HG02840 (cell line): Measurements from ENCODE around the gene ITPKB.

Experiments used
- ATAC-seq: cut with Tn5 transposase; IDR thresholded peaks from one replicate; pipeline ENCODE4 v1.9.1; 2021; ENCODE audit warnings: mild to moderate bottlenecking, moderate library complexity, moderate number of reproducible peaks; ENCODE audit not compliant: unreplicated experiment, low FRiP score

The ITPKB gene

GRCh38 chr1:226655251-226656163 lies 83.6 kb downstream of the ITPKB start:
- no peak for ATAC-seq

- ATAC-seq = no peak
Measured at GRCh38 chr1:226654668-226655055, 84.4 kb downstream of the ITPKB start.

DNA sequence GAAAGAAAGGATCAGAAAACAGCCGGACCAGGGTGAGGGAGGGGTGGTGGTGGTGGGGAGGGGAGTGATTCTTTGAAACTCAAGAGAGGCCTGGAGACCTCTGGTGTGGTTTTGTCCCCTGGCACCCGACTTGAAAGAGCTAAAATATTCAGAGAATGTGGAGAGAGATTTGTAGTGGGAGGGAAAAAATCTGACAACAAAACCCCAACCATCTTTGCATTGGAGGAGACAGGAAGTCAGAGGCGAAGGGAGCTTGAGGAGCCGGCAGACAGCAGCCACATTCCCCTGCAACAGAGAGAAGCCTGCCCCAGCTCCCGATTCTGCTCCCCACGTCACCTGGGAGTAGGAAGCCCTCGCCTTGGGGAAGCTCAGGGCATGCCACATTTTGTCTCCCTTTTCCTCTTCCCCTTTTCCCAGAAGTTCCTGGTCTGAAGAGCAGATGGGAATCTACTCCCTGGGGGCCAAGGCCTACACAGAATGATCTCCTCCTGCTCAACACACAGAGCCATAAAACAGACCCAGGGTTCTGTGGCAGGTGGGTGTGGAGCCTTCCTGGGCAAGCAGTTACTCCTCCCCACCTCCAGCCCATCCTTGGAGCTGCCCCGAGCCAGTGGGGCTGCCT lies 84.9 kb downstream of the ITPKB start:
- ATAC-seq = no peak

DNA sequence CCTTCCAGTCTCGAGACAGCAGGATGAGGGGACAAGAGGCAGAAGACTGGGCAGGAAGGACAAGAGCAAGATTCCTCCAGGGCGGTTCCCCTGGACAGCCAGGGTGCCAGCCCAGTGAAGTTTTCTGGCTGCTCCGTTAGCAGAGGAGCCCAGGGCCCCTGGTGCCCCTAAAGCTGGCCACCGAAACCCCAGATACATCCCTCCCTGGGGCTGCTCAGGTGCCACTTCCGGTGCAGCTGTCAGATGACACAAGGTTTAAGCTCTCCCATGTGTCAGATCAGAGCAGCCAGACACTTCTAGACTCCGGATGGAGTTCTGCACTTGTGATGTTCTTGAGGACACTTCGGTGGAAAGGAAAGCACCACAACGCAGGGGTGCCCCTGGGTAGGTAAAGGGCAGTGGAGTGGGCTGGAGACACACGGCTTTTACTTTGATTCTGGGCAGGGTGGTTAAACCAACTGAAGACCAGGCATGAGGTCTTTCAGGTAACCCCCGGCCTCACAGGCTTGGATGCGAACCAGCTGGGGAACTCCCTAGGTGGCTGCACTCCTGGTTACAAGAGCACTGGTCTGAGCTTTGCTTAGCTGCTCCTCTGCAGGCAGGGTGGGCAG lies 85.7 kb downstream of the ITPKB start:
- ATAC-seq = peak; percentile 73

- no peak for ATAC-seq
Measured at GRCh38 chr1:226652613-226653012, 86.5 kb downstream of the ITPKB start.

DNA sequence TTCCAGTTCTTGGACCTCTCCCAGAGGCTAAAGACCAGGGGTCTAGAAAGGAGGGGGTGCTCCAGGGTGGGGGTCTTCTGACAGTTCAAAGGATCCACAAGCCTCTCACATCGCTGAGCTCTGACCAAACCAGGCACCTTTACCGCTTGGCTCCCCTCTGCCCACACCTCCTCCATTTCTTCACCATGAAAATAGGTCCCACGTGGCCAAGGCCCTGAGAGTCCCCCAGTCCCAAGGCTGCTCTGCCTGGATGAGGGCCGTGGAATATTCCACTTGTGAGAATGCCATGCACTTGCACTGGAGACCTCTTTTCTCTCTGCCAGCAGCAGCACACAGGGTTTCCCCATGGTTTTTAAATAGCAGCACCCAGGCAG lies 87.4 kb downstream of the ITPKB start:
- ATAC-seq = no peak

DNA sequence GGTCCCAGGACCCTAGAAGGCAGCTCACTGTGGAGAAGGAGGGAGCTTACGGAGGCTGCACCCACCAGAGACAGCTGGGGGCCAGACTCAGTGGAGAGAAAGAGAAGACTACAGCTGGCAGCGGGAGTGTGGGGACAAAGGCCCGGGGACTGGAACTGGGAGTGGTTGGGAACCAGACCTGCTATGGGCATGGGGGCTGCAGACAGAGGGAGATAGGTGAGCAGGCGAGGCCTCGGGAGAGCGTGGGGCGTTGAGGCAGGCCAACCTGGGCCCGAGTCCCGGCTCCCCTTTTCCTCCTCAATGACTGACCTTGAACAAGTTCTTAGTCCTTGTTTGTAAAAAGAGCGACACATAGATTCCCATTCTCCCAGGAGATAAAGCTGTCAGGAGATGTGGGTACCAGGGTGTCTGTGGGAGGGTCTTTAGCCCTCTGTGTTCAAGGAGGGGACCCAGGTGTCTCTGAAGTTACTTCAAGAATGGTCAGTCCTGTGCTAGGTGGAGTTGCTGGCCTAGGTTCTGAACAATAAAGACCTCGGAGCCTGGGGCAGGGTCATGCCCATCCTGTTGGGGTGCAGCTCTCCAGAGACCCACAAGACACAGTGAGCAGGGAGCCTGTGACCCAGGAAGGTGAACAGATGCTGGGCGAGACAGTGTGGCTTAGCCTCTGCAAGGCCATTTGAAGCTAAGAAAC lies 87.9 kb downstream of the ITPKB start:
- ATAC-seq = no peak

- no peak for ATAC-seq
Measured at GRCh38 chr1:226650236-226650841, 88.7 kb downstream of the ITPKB start.

GRCh38 chr1:226649780-226650179 lies 89.3 kb downstream of the ITPKB start:
- ATAC-seq = no peak

- no peak for ATAC-seq
Measured at GRCh38 chr1:226649244-226649643, 89.8 kb downstream of the ITPKB start.

GRCh38 chr1:226648421-226648820 lies 90.7 kb downstream of the ITPKB start:
- ATAC-seq = no peak

DNA sequence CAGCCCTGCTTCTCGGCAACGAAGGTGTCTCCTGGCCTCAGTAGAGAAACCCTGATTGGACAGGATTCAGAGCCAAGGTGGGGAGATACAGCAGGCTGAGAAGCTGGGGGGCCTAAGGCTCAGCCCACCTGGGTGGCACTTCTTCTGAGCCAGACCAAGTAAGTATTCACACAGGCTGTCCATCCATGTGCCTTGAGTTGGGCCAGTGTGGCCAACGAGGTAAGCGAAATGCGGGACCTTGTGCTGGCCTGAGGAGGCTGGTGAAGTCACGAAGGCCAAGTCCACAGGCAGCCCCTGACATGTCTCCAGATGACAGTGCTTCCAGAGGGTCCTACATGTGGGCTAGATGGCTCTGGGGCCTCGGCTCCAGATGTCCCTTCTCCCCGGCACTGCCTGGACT lies 91.4 kb downstream of the ITPKB start:
- ATAC-seq = no peak

DNA sequence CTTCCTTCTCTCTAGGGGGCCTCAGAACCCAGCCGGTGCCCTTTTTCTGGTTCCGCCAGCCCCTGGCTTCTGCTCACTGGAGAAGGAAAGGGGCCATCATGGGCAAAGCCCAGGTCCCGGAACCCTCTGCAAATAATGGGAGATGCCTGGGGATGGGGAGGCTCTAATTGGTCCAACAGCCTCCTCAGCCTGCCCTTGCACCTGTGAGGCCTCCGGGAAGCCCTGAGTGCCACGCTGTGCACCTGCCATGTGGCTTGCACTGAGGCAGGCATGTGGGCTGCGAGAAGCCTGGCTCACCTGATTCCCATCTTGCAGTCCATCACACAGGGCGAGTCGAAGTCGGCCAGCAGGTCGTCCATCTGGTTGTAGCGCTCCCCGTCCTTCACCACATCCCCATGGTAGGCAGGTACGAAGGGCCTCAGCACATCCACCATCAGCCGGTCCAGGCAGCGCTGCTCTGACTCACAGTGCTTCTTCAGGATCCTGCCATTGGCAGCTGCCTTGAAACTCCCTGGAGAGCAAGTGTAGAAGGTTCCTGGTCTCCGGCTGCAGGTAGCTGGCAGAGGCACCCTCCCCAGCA lies 92.1 kb downstream of the ITPKB start:
- no peak for ATAC-seq

DNA sequence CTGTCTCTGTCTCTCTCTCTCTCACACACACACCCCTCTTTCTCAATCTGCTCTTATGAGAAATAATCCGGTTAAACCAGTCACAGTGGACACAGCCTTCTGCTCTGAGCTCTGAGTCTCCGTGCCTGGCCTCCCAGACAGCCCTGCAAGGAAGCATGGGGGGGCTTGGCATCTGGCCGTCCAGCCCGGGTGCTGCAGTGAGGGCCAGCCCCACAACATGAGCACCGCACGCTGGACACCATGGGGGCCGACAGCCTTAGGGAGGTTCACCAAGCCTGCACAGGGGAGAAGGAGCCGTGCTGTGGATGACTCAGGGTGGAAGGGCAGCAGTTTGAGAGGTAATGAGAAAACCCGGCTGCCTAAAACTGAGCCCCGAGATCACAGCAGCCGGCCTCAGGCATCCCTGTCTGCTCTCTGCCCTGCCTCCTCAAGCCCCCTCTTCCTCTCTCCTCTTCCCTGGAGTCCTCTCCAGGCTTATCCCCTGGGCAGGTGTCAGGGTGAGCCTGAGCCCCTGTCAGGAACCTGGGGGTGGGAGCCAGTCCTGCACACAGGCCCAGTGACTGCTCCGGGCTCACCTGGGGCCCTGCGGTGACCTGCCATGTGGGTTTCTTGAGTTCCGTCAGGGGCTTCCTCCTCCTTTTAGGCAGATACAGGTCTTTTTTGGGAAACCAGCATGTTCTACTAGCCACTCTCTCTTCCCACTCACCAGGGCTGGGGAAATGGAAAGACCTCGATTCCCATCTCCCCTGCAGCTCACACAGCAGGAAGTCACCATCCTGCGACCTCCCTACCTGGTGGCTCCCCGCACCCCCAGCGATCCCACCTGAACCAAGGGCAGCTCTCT lies 92.8 kb downstream of the ITPKB start:
- ATAC-seq = no peak

DNA sequence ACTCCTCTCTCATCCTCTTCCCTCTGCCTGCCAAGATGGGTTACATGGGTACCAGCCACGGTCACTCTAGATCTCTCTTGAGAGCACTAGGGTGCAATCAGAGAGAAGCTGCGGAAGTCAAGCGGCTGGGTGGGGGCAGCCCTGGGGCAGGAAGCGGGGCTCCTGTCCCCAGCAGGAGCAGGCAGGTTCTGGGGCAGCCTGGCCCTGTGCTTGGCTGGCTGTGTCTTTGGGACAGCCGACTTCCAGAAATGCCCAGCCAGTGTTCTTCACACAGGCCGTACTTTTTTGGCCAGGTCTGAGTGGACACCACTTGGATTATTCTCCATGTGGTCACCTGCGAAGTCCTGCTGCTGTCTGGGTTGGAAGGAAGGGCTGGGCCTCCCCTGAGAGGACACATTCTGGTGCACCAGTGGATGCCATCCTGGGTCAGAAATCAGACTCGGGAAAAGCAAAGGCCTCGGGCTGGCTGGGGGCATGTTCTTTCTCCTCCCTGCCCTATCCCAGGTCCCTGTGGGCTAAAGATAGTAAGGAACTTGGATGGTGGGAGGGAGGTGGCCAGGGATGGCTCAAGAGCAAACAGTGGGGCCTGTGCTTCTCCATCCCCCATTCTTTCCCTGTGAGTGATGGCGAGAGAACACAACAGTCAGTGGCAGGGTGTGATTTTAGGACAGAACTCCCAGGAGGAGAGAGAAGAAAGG lies 93.7 kb downstream of the ITPKB start:
- no peak for ATAC-seq

DNA sequence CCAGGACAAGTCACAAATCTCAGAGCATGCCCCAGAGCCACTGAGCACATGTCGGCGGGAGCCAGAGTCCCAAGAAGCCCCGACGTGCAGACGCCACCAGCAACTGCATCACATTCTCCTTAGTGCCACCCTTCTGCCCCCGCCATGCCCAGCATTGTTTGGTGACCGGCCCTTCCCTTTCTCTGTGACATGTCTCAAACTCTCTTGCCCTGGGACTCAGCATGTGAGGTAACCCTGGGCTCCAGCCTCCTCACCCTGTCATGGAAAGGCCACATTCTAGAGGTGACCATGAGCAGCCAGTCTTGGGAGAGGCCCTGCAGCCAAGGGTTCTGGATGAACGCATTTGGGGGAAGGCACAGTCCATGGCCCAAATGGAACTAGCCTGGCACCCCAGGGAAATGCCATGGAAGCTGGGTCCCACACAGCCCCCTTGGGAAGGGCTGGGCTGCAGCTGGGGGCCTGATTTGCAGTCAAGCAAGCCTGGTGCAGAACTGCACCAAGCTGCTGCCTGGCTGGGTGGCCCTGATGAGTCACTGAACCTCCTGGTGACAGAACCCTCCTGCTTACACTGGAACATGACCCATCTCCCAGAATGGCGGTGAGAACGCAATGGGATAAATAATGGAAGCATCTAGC lies 94.4 kb downstream of the ITPKB start:
- no peak for ATAC-seq

DNA sequence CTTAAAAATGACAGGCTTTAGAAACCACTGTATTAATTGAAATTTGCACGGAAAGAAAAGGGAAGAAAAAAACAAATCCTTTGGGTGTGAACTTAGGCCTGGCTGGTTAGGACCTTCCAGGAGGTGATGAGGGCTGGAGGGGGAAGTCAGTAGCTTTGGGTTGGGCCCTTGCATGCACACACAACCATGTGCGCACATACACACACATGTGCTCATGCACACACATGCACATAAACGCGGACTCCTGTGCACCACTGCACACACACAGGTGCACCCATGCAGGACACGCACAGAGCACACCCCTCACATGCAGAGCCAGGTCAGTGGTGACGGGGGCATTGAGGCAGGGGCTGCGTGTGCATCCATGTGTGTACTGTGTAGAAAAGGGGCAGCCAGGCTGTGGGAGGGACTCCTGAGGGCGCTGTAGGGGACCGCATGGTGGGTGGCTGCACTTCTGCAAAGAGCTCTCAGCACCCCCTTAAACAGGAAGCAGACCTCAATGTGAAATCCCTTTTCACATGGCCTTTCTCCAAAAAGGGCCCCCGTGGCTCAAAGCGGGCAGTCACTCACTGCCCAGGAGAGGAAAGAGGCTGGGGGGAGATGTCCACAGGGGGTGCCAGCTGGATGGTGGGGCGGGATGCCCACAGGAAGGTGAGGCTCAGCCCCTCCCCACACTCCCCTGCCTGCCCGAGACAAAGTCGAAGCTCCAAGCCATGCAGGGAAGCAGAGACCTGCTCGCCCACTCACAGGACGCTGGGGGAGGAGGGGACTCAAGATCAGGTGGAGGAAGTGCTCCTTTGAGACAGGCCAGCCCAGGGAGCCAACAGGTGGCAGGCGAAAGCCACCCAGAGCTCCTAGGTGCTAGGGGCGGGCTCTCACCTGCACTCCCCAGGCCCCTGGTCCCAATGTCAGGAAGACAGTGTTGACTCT lies 95.2 kb downstream of the ITPKB start:
- ATAC-seq = no peak
